Nephron (organoid): ENCODE results near the gene NCK2.

Experiments
- H3K27ac Mint-ChIP-seq, 3 experiments: 2 replicates each; pipeline ENCODE4 v1.8.0; 2020; ENCODE audit warnings: mixed read lengths in 3 of 3, mild to moderate bottlenecking in 2 of 3, moderate library complexity in 1 of 3
- H3K27me3 Mint-ChIP-seq: 2 replicates; pipeline ENCODE4 v1.8.0; 2021; ENCODE audit warnings: low read depth, mild to moderate bottlenecking, moderate library complexity, mixed read lengths
- H3K36me3 Mint-ChIP-seq: 2 replicates; pipeline ENCODE4 v1.8.0; 2020; ENCODE audit warnings: low read depth, mixed read lengths
- H3K4me1 Mint-ChIP-seq: 2 replicates; pipeline ENCODE4 v1.8.0; 2020; ENCODE audit warnings: mixed read lengths
- H3K4me3 Mint-ChIP-seq, 3 experiments: 2 replicates each; pipeline ENCODE4 v1.8.0; 2020; ENCODE audit warnings: mild to moderate bottlenecking in 3 of 3, mixed read lengths in 3 of 3, moderate library complexity in 2 of 3
- H3K9me3 Mint-ChIP-seq: 2 replicates; pipeline ENCODE4 v1.8.0; 2020; ENCODE audit warnings: mixed read lengths
- TF ChIP-seq, protein P1 (sequence below), 3 experiments: fragments of 200-600 bp; sonication (generic); IDR thresholded peaks; one replicate each; pipeline ENCODE4 v1.5.0; 2021; ENCODE audit warnings: antibody characterized with exemption in 3 of 3; ENCODE audit not compliant: unreplicated experiment in 3 of 3

NCK2 gene

DNA sequence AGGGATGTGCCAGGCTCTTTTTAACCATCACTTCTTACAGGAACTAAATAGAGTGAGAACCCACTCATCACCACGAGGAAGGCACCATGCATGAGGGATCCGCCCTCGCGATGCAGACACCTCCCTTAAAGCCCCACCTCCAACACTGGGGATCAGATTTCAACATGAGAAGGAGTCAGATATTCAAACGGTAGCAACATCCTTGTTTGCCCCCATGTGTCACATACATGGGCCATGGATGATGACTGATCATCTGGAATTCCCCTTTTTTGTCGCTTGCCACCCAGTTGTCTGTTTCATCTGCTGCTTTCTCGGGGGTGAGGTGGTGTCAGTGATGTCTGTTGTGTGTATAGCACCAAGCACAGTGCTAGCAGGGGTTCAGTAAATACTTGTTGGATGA lies 57.9 kb downstream of the NCK2 start:
- Mint-ChIP-seq H3K36me3 (peaks cover 13% of the 10 kb centered on the region), H3K9me3 (no peaks in the 10 kb centered on the region), H3K27ac (peak overlapping the region in 1 of 3 experiments; percentile 21), H3K4me1 (peaks cover 61% of the 10 kb centered on the region), H3K27me3 (no peaks in the 10 kb centered on the region), H3K4me3 (no peak overlapping the region)
- TF ChIP-seq, protein P1, sequence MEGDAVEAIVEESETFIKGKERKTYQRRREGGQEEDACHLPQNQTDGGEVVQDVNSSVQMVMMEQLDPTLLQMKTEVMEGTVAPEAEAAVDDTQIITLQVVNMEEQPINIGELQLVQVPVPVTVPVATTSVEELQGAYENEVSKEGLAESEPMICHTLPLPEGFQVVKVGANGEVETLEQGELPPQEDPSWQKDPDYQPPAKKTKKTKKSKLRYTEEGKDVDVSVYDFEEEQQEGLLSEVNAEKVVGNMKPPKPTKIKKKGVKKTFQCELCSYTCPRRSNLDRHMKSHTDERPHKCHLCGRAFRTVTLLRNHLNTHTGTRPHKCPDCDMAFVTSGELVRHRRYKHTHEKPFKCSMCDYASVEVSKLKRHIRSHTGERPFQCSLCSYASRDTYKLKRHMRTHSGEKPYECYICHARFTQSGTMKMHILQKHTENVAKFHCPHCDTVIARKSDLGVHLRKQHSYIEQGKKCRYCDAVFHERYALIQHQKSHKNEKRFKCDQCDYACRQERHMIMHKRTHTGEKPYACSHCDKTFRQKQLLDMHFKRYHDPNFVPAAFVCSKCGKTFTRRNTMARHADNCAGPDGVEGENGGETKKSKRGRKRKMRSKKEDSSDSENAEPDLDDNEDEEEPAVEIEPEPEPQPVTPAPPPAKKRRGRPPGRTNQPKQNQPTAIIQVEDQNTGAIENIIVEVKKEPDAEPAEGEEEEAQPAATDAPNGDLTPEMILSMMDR (IDR thresholded peaks at IDR 0.05; ENCODE audit: unreplicated experiment in 3 of 3) = no peak

DNA sequence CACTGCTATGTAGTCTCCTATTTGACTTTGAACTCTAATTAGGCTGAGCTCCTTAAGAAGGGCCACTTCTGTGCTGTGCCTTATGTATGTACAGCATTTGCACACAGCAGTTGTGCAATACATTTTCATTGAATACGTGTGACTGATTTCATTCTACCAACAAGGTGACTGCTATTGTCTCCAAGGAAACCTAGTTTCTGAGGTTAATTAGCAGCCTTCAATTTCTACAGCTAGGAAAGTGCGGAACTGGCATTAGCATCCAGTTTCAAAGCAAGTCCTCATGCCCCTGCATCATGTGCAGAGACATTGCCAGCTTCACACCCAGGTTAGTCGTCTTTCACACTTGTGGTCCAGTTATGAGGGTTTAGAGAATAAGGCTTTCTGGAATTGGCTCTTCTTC lies 58.6 kb downstream of the NCK2 start:
- TF ChIP-seq, protein P1 (IDR thresholded peaks at IDR 0.05; ENCODE audit: unreplicated experiment in 3 of 3) = no peak
- no peaks in the 10 kb centered on the region for H3K27me3 Mint-ChIP-seq
- peaks cover 55% of the 10 kb centered on the region for H3K4me1 Mint-ChIP-seq
- H3K4me3 Mint-ChIP-seq = no peak overlapping the region
- H3K27ac Mint-ChIP-seq = peak overlapping the region in 2 of 3 experiments; percentile 9 to 25
- H3K9me3 Mint-ChIP-seq = no peaks in the 10 kb centered on the region
- peaks cover 13% of the 10 kb centered on the region for H3K36me3 Mint-ChIP-seq

DNA sequence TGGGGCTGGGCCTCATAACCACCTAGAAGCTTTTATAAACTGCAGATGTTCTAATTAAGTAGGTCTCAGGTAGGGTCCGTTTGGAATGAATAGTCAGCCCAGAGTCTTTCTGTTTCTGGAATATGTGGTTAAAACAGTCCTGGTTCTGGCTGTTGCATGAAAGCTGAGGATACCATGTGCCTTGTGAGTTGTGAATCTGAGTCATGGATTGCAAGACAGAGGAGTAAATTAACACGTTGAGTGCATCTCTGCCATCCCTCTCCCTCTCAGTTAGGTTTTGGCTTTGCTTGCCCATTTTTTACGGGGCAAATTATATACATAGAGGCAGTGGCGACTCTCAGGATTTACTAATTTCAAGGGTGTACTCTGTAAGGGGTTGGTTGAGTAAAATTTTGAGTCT lies 59.1 kb downstream of the NCK2 start:
- peaks cover 56% of the 10 kb centered on the region for H3K4me1 Mint-ChIP-seq
- TF ChIP-seq, protein P1 (IDR thresholded peaks at IDR 0.05; ENCODE audit: unreplicated experiment in 3 of 3) = no peak
- peak overlapping the region; percentile 9 to 61 (median 25) for H3K27ac Mint-ChIP-seq
- no peaks in the 10 kb centered on the region for H3K9me3 Mint-ChIP-seq
- peaks cover 13% of the 10 kb centered on the region for H3K36me3 Mint-ChIP-seq
- no peak overlapping the region for H3K4me3 Mint-ChIP-seq
- no peaks in the 10 kb centered on the region for H3K27me3 Mint-ChIP-seq

DNA sequence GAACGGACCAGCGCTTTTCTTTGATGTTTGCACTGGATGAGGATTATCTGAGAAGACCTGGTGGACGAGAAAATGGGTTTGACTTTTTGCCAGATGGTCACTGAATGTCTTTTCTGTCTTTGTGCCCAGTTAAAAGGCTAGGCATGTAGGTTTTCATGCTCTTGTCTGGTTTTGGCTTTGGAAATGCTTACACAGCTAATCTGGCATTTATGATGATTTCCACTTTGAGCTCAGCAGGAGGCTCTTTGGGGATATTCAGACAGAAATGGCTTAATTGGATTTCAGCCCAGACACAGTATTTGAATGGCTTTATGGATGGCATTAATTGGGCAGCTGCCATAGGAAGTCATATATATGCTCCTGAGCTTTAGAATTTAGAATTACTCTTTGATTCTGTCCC lies 59.6 kb downstream of the NCK2 start:
- H3K4me1 Mint-ChIP-seq = peaks cover 52% of the 10 kb centered on the region
- no peak overlapping the region for H3K4me3 Mint-ChIP-seq
- TF ChIP-seq, protein P1 (IDR thresholded peaks at IDR 0.05; ENCODE audit: unreplicated experiment in 3 of 3) = no peak
- H3K27ac Mint-ChIP-seq = peak overlapping the region; percentile 9 to 61 (median 25)
- no peaks in the 10 kb centered on the region for H3K27me3 Mint-ChIP-seq
- H3K9me3 Mint-ChIP-seq = no peaks in the 10 kb centered on the region
- peaks cover 13% of the 10 kb centered on the region for H3K36me3 Mint-ChIP-seq

DNA sequence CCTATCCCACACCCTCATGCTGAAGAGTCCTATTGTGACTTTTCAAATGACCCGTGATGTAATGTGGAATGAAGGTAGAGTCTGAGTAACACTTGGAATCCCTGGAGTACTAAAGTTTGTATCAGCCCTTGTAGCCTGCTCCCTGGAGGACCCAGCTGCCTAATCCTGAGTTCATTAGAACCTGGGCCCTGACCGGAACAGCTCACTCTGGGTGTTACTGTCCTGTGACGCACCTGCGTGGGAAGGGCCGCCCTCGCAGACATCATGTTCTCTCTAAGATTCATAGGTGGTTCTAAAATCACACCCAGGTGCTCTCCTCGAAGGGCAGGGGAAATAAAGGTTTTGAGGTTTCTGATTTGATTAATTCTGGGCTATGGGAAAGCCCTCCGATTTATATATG lies 62.3 kb downstream of the NCK2 start:
- TF ChIP-seq, protein P1 (IDR thresholded peaks at IDR 0.05; ENCODE audit: unreplicated experiment in 3 of 3) = no peak
- Mint-ChIP-seq H3K4me3 (no peak overlapping the region), H3K9me3 (no peaks in the 10 kb centered on the region), H3K27me3 (no peaks in the 10 kb centered on the region), H3K36me3 (peaks cover 4% of the 10 kb centered on the region), H3K4me1 (peaks cover 61% of the 10 kb centered on the region), H3K27ac (no peak overlapping the region)

DNA sequence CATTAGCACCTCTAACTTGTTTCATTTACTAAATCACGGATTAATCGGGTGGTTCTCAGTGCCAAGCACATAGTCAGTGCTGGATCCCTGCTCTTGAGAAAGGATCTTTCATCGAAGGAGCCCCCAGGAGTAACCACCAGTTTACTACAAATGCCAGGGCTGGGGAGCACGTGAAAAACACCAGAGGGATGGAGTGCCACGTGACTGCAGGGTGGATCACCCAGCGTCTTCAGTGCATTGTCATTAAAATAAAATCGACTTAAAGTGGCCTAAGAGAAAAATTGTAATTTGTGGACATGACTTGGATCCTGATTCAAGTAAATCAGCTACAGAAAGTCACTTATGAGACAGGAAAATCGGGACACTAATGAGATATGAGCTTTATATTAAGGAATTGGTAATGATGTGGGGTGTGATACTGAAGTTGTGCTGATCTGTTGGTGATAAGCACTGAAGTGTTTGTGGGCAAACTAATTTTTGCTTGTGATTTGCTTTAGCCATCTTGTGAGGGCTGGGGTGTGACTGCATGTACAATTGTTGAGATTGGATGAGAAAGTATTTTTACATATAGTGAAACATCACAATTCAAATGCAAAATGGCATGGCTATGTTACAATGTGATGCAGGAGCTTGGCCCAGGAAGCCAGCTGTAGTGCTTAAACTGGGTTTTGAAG lies 63.8 kb downstream of the NCK2 start:
- H3K27ac Mint-ChIP-seq = peak overlapping the region in 2 of 3 experiments; percentile 2 to 18
- no peak overlapping the region for H3K4me3 Mint-ChIP-seq
- no peaks in the 10 kb centered on the region for H3K27me3 Mint-ChIP-seq
- peaks cover 58% of the 10 kb centered on the region for H3K4me1 Mint-ChIP-seq
- TF ChIP-seq, protein P1 (IDR thresholded peaks at IDR 0.05; ENCODE audit: unreplicated experiment in 3 of 3) = no peak
- H3K9me3 Mint-ChIP-seq = no peaks in the 10 kb centered on the region
- no peaks in the 10 kb centered on the region for H3K36me3 Mint-ChIP-seq
